OCI-M2 (cell line): Measurements from ENCODE around the gene CDKAL1.

ENCODE experiments used
- DNase-seq: peaks from one replicate; lab custom pipeline; 2025; ENCODE audit not compliant: unreplicated experiment; lab: John Stamatoyannopoulos, UW

The CDKAL1 gene

DNA sequence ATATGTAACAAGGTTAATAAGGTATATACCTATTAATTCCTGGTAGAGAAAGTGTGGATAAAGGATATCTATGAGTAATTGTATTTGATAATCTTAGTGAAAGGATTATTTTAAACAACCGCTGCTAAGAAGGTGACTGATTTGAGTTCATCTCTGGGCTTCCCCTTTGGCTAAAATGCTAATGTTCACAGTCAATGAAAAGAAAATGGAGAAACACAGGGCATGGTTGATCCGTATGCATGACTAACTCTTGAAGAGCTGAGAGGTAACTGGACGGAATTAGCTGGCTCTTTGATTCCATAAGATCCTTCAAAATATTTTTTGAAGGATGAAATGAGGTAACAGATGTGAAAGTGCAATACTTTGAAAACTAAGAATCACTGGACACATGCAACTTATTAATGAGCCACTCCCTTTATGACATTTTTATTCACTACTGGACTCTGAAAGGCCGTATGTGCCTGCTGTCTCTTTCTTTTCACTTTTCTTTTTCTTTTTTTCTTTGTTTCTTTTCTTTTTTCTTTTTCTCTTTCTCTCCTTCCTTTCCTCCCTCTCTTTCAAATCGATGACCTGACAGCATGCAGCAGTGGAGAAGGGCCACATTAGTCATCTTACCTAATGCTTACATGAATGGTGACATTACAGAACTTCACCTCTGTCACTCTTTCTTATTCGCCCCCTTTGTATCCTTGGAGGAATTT lies 464.6 kb downstream of the CDKAL1 start:
- no peak for DNase-seq

DNA sequence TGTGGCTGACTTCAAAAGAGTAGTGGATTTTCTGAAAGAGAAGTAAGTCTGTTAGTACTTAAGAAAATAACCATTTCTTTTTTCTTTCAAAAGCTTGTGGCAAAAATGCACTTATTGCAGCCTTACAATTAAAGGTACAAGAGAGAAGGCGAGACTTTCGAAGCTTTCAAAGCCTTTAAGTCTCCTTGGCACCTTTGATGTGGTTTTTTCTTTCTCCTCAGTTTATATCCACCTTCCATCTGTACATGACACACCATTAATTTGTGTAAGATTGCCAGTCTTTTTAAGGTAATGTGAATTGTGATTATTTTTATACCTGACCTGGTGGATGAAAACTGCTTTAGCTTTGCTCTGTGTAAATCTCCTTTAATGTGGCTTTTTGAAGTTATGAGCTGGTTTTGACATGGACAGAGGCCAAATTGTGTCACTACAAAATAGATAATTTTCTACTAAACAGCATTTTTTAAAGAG lies 466.1 kb downstream of the CDKAL1 start:
- DNase-seq, result no peak

DNA sequence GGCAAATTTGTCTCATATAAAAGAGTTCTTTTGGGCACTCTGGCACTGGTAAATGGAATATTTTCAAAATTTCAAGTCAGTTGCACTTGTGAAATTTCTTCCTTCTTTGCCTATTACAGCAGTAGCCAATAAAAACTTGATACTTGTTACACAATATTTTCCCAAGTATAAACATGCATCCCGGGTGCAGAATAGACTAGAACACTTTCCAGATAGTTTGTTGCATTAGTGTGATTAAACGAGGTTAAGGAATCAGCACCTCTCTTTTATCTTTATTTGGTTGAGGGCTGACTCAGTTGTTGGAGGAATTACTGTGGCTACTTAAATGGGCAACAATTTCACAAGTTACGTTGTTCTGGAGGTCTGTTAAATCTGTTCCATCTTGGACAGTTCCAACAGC lies 467.5 kb downstream of the CDKAL1 start:
- no peak for DNase-seq

DNA sequence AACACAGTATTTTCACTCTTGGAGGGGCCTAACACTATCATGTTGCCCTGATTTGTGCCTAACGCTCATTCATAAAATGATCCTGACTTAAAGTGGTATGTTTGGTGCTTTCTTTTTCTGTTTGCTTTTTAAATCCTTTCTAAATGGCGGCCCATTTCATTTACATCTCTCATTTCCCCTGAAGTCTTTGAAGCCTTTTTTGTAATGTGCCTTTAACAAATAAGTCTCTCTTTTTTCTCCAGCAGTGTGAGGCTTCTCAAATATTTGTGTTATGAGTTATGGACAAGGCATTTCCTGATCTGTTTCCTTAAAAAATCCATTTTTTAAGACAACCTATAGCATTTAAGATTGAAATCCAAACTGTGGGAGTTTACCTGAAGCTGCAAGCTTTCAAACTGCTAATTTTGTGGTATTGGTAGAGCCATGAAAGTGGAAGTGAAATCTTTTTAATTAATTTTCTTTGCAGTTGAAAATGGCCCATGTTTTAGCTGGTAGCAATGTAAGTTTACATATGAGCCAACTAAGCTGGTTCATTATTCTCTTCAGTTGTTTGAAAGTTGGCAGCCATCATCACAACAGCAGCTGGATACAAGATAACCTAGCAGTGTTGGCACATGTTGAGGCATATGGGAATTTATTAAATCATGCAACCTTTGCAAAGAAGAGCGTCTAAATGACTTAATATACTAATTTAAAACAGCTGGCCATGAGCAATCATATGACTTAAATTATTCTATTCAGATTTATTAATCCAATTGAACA lies 469.7 kb downstream of the CDKAL1 start:
- DNase-seq, result no peak

DNA sequence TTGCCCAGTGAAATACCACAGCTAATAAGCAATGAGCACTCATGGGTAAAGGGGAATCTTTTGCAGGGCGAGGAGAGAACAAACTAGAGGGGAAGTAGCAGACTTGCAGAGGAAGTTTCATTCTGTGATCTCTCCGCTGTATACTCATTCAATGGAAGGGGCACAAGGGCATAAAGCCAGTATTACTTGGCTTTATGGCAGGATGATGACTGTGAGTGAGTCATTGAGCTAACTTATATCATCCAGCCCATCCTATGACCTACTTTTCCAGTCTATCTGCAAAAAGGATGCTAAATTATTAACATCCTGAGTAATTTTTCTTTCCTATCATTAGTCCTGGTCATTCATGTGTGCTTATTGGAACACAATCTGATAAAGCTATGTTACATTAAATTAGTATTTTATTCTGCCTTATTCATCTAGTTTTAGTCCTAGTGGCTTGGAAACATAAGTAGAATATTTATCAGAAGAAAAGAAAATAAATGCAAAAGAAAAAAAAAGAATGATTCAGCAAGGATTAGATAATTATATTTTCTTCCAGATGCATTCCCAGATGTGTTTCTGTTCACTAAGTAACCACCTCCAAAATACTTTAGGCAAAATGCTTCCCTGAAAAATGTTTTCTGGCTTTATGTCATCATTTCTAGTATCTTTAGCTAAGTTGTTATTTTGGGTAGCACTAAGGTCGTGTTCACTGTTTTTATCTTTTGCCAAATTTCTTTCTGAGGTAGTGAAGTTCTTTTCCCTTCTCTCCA lies 471.7 kb downstream of the CDKAL1 start:
- DNase-seq, result no peak

DNA sequence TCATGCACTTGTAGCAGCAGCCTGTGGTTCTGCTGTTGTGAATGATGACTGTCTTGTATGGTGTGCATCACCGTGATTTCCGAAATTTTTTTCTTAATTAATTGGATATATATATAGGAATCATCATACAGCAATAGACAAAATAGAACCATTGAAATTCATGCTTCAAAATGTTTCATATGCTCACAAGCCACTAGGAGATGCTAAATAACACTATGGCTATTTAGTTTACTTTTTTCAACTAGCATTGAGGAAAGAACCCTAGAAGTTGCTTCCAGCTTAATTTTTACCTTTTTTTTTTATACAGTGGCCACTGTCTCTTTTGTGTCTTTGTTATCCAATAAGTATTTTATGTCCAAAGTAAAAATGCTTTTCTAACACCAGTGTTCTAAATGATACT lies 485.4 kb downstream of the CDKAL1 start:
- DNase-seq, result no peak

DNA sequence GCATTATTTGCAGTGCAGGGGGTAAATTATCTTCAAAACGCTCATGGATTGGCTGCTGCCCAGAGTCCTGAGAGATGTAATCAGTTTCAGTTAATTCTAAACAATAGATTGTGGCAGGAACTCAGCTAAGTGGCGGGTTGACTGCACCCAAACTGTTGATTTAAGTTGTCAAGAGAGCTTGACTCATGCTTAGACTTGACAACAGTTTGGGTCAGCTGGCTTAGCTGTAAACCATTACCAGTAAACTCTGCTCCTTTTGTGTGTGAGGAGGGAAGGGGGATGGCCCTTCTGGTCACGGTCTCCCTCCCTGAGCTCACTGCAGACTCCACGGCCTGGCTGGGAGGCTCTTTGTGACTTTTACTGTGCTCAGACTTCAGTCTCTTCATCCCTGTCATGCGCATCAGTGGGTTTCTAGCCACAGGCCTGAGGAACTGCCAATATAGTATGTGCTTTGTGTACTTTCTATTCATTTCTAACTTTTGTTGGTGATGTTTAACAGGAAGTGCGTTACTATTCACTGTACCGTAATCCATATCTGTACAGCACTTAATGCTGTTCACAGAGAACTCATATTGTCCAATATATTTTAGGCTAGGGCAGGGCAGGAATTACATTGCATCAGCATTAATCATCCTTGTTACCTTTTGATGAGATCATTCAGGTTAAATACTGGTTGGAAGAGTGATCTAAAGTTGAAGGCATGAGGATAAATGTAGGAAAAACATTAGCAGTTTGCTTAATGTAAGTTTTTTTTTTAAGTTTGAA lies 488.3 kb downstream of the CDKAL1 start:
- DNase-seq, result no peak

DNA sequence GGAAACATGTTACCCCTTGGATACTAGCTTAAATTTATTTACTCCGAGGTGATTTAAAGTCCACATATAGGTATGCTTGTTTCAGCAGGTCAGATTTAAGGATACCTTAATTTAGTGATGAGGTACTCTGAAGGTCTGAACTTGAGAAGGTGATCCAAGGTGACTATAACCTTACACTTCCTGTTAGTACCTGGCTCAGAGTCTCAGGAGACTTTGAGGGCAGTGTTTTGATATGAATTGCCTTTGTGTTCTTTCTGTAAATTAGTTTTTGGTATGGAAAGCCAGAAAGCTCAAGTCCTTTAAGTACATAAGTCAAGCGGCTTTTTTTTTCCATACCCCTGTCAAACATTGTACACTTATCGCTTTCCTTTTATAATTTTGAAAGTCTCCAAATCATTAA lies 489.0 kb downstream of the CDKAL1 start:
- no peak for DNase-seq

DNA sequence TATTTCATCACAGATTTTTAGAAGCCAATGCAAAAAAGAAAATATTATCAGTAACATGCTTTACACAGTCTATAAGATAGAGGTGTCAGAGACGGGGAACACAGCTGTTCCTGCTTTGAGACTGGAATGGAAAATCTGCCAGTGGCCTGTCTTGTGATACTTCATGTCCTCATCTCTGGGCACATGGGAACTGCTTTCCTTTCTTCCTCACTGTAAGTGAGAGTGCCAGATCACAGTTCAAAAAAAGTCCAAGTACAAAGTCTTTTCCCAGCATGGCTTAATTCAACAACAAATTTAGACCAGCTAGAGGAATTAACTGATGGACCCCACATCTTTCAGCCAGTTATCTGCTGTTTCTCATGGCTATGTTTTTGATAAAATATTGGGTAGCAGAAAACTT lies 490.4 kb downstream of the CDKAL1 start:
- DNase-seq, result no peak

DNA sequence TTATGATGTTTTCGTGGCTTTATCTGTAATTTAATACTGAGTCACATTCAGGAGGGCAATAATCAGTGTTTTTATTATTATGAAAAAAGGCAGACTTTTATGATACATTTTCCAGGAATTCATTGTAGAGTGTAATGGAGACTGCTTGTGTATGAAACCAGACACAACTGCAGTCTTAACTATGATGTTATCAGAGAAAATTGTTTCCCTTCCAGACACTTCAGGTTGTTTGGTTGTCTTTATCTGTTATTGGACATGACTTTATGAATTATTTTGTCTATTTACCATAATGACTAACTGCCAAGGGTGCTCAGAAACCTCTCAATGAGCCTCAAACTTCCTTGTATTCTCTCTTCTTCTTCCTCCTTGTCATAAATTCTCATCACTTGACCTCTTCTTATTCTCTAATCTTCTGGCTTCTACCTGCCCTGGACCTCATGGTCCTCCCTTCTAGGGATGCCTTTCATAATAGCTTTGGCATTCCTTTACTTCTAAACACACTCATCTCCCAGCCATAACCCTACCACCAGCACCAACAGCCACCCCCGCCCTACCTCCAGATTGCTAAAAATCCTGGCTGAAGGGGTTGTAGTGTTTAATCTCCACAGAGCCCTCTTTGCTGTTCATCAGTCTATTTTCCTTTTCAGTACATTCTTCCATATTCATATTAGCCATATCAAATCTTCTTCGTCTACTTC lies 492.5 kb downstream of the CDKAL1 start:
- DNase-seq, result no peak

DNA sequence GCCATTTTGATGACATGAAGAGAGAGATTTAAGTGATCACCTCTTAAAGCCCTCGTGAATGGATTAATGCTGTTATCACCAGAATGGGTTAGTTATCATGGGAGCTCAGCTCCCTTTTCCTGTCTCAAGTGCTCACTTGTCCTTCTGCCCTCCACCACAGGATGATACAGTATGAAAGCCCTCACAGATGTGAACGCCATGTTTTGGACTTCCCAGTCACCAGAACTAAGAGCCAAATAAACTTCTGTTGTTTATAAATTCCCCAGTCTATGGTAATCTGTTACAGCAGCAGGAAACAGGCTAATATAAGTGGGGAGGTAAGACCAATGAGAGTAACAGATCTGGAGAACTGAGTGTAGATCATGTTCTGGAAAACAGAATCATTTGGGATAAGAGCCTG lies 493.2 kb downstream of the CDKAL1 start:
- DNase-seq, result no peak

DNA sequence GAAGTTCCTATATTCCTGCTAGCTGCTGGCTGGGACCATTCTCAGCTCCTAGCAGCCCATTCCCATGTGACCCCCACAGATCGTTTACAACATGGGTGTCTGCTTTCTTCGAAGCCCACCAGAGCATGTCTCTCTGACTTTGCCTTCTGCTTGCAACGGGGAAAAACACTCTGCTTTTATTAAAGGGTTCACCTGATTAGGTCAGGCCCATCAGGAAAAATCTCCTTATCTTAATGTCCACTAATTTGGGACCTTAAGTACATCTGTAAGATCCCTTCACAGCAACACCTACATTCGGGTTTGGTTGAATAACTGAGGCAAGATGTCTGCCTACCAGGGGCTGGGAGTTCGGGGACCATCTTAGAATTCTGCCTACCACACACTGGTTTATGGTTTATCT lies 496.9 kb downstream of the CDKAL1 start:
- DNase-seq, result no peak

DNA sequence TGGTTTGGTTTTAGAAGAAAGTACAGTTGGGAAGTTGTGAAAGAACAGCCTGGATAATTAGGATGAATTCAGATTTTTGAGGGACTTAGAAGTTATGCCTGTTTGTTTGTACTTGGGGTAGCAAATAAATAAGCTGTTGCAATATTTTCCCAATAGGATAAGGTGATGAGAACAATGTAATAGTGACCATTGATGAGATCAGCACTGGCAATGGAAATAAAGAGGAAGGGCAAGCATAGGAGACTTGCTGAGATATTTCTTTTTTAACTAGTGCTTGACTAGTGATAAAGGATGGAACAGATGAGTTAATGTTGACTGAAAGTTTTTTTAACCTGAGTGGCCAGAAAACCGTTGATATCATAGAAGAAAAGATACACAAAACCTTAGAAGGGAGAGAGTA lies 498.8 kb downstream of the CDKAL1 start:
- DNase-seq, result no peak

DNA sequence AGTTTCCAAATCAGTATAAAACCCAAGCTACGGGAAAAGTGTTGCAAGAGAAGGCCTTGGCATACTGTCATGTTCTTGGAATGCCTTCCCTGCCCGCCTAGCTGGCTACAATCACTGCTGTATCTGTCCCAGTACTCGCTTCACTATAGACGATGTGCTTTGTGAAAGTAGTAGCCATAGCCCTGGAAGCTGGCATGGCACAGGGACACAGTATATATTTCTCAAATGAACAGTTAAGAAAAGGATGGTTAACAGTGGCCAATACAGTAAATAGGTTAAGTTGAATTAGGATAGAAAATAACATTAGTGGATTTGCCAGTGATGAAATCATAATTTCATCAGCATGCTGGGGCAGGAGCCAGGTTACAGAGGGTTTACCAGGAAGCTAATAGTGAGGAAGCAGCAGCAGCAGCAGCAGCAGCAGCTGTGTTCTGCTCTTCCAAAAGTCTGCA lies 499.3 kb downstream of the CDKAL1 start:
- DNase-seq, result no peak

DNA sequence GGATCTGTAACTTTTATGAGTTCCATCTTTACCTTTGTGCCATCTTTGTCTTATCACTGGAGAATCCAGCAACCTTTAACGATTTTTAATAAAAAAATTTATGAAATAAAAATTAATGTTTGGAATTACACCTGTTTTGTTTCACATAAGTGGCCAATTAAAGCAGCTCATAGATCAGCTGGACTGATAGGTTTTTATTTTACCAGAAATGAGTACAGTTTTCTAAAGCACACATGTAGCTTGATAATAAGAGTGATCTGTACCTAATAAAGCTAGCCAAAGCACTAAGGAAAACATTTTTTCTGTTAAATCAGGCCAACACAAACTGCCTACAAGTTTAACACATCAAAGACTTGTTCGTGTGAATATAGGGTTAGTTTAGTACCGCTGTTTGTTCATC lies 500.1 kb downstream of the CDKAL1 start:
- DNase-seq, result no peak

DNA sequence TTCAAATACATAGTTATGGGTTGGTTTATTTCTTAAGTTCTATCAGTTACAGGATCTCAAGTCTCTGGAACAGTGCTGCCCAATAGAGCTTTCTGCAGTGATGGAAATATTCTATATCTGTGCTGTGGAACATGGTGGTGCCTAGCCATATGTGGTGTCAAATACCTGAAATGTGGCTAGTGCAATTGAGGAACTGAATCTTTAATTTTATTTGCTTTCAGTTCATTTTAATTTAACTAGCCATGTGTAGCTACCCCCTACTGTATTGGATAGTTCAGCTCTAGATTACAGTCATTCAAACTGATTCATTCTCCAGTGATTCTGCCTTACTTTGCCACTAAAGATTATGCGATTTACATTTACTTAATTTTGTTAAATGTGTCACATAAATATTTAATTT lies 503.2 kb downstream of the CDKAL1 start:
- no peak for DNase-seq

DNA sequence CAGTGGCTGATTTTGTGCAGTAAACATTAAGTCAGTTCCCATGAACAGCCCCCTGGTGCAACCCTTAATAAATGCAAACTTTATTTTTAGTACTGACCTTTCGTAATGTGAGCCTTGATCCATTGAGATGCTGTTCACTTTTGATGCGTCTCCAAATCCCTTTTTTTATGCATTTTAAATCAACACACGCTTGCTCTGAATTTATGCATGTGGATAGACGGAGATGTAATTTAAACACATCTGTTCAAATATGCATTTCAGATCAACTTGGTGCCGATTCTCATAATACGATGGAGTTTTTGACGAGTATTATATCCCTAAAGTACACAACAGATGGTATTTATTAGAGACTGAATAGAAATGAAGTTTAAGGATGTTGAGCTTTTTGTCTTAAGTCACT lies 505.7 kb downstream of the CDKAL1 start:
- DNase-seq, result no peak

DNA sequence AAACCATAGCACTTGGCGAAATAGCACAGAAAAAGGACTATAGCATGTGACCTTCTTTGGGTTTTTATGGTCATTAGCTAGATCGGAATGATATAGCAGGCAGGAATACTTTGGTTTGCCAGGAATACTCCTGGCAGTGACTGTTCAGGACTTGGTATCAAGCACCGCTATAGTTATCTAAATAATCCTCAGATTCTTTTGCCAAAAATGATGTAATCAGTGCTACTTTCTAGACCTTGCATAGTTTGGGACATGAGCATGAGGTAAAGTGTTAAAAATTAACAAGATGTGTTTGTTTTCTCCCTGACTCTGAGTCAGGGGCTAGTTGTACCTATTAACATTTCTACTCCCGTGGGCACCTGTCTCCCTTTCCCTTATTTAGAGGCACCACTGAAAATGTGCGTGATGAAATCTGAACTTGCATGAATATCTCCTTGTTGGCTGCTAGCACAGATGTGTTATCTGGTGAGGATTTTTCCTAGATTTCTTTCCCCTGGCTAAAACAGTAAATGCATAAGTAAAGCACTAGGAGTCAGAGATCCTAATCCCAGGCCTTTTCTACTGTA lies 511.0 kb downstream of the CDKAL1 start:
- no peak for DNase-seq

DNA sequence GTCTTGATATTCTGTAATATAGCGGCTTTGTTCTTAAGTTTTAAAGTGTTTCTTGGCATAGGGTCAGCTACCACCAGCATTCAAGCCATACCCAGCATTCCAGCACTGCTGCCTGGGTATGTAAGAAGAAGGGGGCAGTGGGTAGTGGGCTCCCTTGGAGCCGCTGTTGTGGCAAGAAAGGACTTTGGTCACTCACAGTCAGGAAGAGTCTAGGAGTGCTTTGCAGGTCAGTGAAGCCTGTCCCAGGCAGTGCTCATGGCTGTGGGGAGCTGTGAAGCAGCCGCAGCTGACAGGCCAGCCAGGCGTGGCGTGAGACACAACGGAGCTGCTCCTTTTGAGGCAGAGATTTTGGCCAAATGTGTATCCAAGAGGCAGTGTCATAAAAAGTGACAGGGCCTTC lies 512.0 kb downstream of the CDKAL1 start:
- no peak for DNase-seq

DNA sequence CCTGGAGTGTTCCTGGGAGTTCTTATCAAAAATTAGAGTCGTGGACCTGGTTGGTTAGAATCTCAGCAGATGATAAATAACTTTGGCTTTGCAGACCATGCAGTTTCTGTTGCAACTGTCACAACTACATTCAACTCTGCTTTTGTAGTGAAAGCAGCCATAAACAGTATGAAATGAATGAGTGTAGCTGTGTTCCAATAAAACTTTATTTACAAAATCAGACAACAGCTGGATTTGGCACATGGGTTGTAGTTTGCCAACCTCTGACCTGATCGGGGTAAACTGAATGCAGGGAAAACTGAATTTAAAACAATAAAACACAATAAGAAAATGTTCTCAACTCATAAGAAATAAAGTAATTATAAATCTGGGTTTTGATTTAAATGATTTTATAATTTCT lies 513.8 kb downstream of the CDKAL1 start:
- no peak for DNase-seq
